Brain microvascular endothelial cell (primary cell): ENCODE results near the gene RNLS.

Experiments used
- DNase-seq: peaks from one replicate; pipeline ENCODE4 v3.0.0-alpha.2; 2020
- H3K27ac ChIP-seq: fragments of 250-450 bp; sonication (Bioruptor Pico); 2 replicates; pipeline ENCODE4 v1.5.1; 2020; ENCODE audit warnings: mild to moderate bottlenecking, moderate library complexity
- H3K27me3 ChIP-seq: fragments of 250-450 bp; sonication (Bioruptor Pico); replicated peaks from 2 replicates; pipeline ENCODE4 v1.5.1; 2020; ENCODE audit warnings: mild to moderate bottlenecking
- H3K36me3 ChIP-seq: fragments of 250-450 bp; sonication (Bioruptor Pico); replicated peaks from 2 replicates; pipeline ENCODE4 v1.5.1; 2020; ENCODE audit warnings: mild to moderate bottlenecking
- H3K4me3 ChIP-seq: 2 replicates; pipeline ENCODE4 v1.5.1; 2011; ENCODE audit warnings: low read depth, mild to moderate bottlenecking, control low read depth, low read length, moderate library complexity
- CTCF ChIP-seq: IDR thresholded peaks from 2 replicates; pipeline ENCODE4 v1.5.1; 2011; ENCODE audit warnings: low read depth, mild to moderate bottlenecking, moderate library complexity, low read length, control low read depth, inconsistent platforms; ENCODE audit errors: missing control alignments
- in situ Hi-C: cut with HindIII; loops from 2 replicates; pipeline ENCODE4 v1.10.0; 2017; ENCODE audit warnings: low sequenced_read_pairs, low pct_ligation_motif_present

The RNLS gene

DNA sequence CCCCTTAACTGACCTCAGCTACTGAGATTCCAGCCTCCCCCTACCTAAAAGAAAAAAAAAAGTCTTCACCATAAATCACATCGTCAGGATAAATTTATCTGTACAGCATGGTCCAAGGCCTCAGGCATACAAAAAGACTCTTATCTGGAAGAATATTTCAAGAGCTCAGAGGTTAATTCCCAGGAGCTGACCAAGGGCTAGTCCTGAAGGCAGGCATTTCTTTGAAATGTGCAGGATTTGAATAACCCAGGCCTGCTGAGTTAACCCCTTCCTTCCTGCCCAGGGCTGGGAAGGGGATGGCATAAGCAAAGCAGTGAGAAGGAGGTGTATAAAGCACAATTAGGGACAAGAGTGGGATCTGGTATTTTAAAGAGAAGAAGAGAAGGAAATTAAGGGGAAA is 111.2 kb downstream of the RNLS start:
- H3K27ac ChIP-seq, result no peak overlapping the region
- no peak for TF ChIP-seq CTCF
- no peak overlapping the region for H3K4me3 ChIP-seq
- no peak for DNase-seq
- no peaks in the 10 kb centered on the region for H3K27me3 ChIP-seq
- H3K36me3 ChIP-seq, result no peaks in the 10 kb centered on the region
- in situ Hi-C loops, result no loop called here

DNA sequence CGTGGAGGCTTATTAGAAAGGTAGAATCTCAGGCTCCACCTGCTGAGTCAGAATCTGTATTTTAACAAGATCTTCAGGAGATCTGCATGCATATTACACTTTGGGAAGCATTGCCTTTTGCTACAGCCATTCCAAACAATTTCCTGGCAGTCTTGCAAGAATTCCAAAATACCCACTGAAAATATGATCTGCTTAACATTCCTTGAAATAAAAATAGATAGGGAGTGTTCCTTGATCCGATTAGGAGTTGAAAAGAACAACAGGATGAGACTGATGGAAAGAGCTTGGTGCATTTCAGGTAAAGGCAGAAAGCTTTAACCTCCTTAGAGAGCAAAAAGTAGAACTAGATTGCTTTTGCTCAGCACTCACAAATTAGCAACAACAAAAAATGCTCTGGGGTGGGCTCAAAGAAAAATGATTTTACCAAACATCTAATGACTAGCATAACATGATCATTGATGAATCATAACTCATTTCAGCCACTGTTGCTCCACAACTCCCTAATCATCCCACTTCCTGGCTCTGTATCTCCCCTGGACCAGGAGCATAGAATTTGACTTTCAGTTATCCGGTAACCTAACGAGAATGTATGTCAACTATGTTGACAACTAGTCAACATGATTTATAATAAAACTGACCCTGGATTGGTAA is 115.2 kb downstream of the RNLS start:
- H3K4me3 ChIP-seq, result no peak overlapping the region
- in situ Hi-C loops, result no loop called here
- no peak overlapping the region for H3K27ac ChIP-seq
- TF ChIP-seq CTCF, result no peak
- DNase-seq, result no peak
- H3K36me3 ChIP-seq, result no peaks in the 10 kb centered on the region
- no peaks in the 10 kb centered on the region for H3K27me3 ChIP-seq

GRCh38 chr10:88466786-88467185 is 116.3 kb downstream of the RNLS start:
- Histone ChIP-seq H3K27ac (no peak overlapping the region), H3K27me3 (no peaks in the 10 kb centered on the region), H3K36me3 (no peaks in the 10 kb centered on the region), H3K4me3 (no peak overlapping the region)
- no peak for TF ChIP-seq CTCF
- in situ Hi-C loops, result no loop called here
- no peak for DNase-seq

DNA sequence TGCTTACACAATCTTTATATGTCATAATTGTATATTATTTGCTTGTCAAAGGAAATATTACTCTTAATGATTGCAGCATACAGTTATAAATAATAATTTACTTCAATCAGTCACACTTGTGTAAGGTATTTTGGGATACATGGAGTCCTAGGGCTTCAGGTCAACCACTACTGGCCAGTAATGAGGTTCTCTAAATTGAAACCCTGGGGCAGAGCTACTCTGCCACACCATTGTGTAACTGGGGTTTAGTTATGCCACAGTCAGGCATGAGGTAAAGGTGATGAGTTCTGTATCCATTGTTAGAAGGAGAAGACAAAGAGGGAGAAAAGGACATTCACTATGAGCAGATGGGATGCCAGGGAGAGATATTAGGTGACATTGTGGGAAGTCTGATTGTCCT is 117.4 kb downstream of the RNLS start:
- DNase-seq, result no peak
- no peak overlapping the region for H3K27ac ChIP-seq
- no peak for TF ChIP-seq CTCF
- no peak overlapping the region for H3K4me3 ChIP-seq
- H3K36me3 ChIP-seq, result no peaks in the 10 kb centered on the region
- no peaks in the 10 kb centered on the region for H3K27me3 ChIP-seq
- in situ Hi-C loops, result no loop called here

DNA sequence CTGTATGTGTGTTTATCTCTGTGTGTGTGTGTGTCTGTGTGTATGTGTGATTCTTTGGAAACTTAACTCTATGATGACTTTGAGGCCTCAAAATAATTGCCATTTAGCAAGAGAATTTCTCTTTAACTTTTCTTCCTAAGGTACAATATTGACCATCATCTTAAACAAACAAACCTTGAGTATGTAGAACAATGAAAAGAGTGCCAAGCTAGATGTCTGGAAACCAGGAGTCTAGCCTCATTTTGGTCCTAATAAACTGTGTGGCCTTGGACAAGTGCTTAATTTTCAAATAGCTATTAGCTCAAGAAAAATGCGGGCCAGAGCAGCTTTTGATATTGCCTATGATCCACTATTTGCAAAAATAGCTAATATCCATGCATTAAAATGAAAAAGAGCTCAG is 119.3 kb downstream of the RNLS start:
- in situ Hi-C loops, result no loop called here
- Histone ChIP-seq H3K4me3 (no peak overlapping the region), H3K36me3 (no peaks in the 10 kb centered on the region), H3K27me3 (no peaks in the 10 kb centered on the region), H3K27ac (no peak overlapping the region)
- TF ChIP-seq CTCF, result no peak
- no peak for DNase-seq

- H3K27ac ChIP-seq, result no peak overlapping the region
- no peaks in the 10 kb centered on the region for H3K27me3 ChIP-seq
- H3K4me3 ChIP-seq, result no peak overlapping the region
- in situ Hi-C loops, result no loop called here
- no peaks in the 10 kb centered on the region for H3K36me3 ChIP-seq
- no peak for DNase-seq
- no peak for TF ChIP-seq CTCF
Observed at GRCh38 chr10:88461426-88461825, 121.7 kb downstream of the RNLS start.
